A549 (cell line): ENCODE data around the gene B3GNT4.

ENCODE experiments used
- CBX8 ChIP-seq: fragments of 200-600 bp; sonication (generic); IDR thresholded peaks from 2 replicates; pipeline ENCODE4 v1.6.1; 2016
- CEBPB ChIP-seq, 2 experiments: fragments of >200 bp in 1 of 2; sonication (Bioruptor Twin) in 1 of 2; formaldehyde crosslinking in 1 of 2; IDR thresholded peaks; 2 replicates each; pipeline ENCODE4 v1.6.1; 2012 to 2016
- EHF ChIP-seq: fragments of 250-450 bp; sonication (Bioruptor Pico); IDR thresholded peaks from 2 replicates; pipeline ENCODE4 v1.5.0; 2020; ENCODE audit warnings: mild to moderate bottlenecking
- EP300 ChIP-seq, 2 experiments: fragments of >200 bp; sonication (Bioruptor Twin); formaldehyde crosslinking; IDR thresholded peaks; 2 replicates in 1 of 2; 3 replicates in 1 of 2; pipeline ENCODE4 v1.6.1; 2016 to 2017
- KDM5A ChIP-seq: fragments of 200-600 bp; sonication (generic); IDR thresholded peaks from 2 replicates; pipeline ENCODE4 v1.6.1; 2016; ENCODE audit warnings: antibody characterized with exemption, mild to moderate bottlenecking
- SMC3 ChIP-seq: fragments of >200 bp; sonication (Bioruptor Twin); formaldehyde crosslinking; IDR thresholded peaks from 3 replicates; pipeline ENCODE4 v1.6.1; 2018; ENCODE audit warnings: inconsistent platforms
- TF ChIP-seq, protein P1 (sequence below): IDR thresholded peaks from 2 replicates; pipeline ENCODE4 v1.6.1; 2012; ENCODE audit warnings: low read depth, borderline replicate concordance
- TF ChIP-seq, protein P2 (sequence below): fragments of >200 bp; sonication (Bioruptor Twin); formaldehyde crosslinking; IDR thresholded peaks from 3 replicates; pipeline ENCODE4 v1.5.1; 2016
- TF ChIP-seq, protein P3 (sequence below): IDR thresholded peaks from 2 replicates; pipeline ENCODE4 v1.6.1; 2012

DNA sequence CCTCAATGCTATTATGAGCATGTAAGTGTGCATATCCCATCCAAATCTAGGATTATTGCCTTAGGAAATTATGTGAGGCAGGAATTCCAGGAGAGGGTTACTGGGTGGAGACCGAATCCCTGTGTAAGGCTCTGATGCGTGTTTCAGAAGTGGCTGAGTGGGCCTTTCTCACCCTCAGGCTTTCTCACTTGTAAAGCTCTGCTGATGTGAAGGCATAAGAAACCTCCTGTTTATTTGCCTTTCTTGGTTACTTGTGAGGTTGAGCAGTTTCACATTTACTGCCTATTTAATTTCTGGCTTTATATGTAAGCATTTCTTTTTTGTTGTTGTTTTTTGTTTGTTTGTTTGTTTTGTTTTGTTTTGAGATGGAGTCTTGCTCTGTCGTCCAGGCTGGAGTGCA is 40.5 kb upstream of the B3GNT4 start:
- TF ChIP-seq, protein P1, sequence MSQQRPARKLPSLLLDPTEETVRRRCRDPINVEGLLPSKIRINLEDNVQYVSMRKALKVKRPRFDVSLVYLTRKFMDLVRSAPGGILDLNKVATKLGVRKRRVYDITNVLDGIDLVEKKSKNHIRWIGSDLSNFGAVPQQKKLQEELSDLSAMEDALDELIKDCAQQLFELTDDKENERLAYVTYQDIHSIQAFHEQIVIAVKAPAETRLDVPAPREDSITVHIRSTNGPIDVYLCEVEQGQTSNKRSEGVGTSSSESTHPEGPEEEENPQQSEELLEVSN: no peak
- TF ChIP-seq SMC3: no peak
- TF ChIP-seq, protein P2, sequence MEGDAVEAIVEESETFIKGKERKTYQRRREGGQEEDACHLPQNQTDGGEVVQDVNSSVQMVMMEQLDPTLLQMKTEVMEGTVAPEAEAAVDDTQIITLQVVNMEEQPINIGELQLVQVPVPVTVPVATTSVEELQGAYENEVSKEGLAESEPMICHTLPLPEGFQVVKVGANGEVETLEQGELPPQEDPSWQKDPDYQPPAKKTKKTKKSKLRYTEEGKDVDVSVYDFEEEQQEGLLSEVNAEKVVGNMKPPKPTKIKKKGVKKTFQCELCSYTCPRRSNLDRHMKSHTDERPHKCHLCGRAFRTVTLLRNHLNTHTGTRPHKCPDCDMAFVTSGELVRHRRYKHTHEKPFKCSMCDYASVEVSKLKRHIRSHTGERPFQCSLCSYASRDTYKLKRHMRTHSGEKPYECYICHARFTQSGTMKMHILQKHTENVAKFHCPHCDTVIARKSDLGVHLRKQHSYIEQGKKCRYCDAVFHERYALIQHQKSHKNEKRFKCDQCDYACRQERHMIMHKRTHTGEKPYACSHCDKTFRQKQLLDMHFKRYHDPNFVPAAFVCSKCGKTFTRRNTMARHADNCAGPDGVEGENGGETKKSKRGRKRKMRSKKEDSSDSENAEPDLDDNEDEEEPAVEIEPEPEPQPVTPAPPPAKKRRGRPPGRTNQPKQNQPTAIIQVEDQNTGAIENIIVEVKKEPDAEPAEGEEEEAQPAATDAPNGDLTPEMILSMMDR: no peak
- TF ChIP-seq EHF: no peak
- TF ChIP-seq, protein P3, sequence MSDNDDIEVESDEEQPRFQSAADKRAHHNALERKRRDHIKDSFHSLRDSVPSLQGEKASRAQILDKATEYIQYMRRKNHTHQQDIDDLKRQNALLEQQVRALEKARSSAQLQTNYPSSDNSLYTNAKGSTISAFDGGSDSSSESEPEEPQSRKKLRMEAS: no peak
- TF ChIP-seq EP300 (IDR thresholded peaks at IDR 0.05): no peak
- no peak for TF ChIP-seq CBX8
- TF ChIP-seq CEBPB (IDR thresholded peaks at IDR 0.05): no peak
- no peak for TF ChIP-seq KDM5A
